ENCODE results near the gene TCP11L2. TPM values are rescaled to one million over a fixed set of nuclear protein-coding genes. Genes with fewer than 3 reads are reported as not detected.
A peak's percentile ranks its signal among the peaks of the same experiment; 100 is the strongest.

Gene TCP11L2
- polyA plus RNA-seq, 1 donor from 2014 or later, result 16.6 TPM

GRCh38 chr12:106387848-106388377 lies 85.4 kb downstream of the TCP11L2 start:
- Histone ChIP-seq H3K27me3 (ENCODE audit: insufficient read depth, low read depth, low read length) (no peaks in the 10 kb centered on the region), H3F3A (ENCODE audit: insufficient read depth, low read length, poor library complexity, severe bottlenecking) (no peaks in the 10 kb centered on the region), H3K9me3 (ENCODE audit: low read length) (peaks cover 3% of the 10 kb centered on the region), H3K36me3 (ENCODE audit: insufficient read depth, low read length) (peaks cover 2% of the 10 kb centered on the region), H3K9ac (ENCODE audit: low read length) (no peak overlapping the region), H3K4me3 (ENCODE audit: low read length) (no peak overlapping the region), H3K27ac (ENCODE audit: low read length) (no peak overlapping the region), H3K4me2 (ENCODE audit: low read length) (no peak overlapping the region), H3K9me2 (ENCODE audit: insufficient read depth, low read length) (no peaks in the 10 kb centered on the region), H2AFZ (ENCODE audit: low read depth, low read length) (no peak overlapping the region), H3K79me2 (replicated peaks; ENCODE audit: insufficient read depth, low read length) (no peaks in the 10 kb centered on the region), H4K20me1 (ENCODE audit: insufficient read depth) (no peaks in the 10 kb centered on the region)
- peak; percentile 71 for TF ChIP-seq EP300 (conservative IDR thresholded peaks at IDR 0.05; ENCODE audit: poor library complexity, severe bottlenecking)
- peak; percentile 96 for TF ChIP-seq POLR2AphosphoS5 (IDR thresholded peaks at IDR 0.05)
- TF ChIP-seq SMC3 (conservative IDR thresholded peaks at IDR 0.05; ENCODE audit: poor library complexity), result peak; percentile 11
- TF ChIP-seq REST (IDR thresholded peaks at IDR 0.05; ENCODE audit: borderline replicate concordance), result peak; percentile 90
- TF ChIP-seq EZH2 (IDR thresholded peaks at IDR 0.05; ENCODE audit: borderline replicate concordance, insufficient read depth, low read length, poor library complexity, severe bottlenecking), result no peak

GRCh38 chr12:106389151-106389550 lies 86.6 kb downstream of the TCP11L2 start:
- no peak for TF ChIP-seq EP300 (conservative IDR thresholded peaks at IDR 0.05; ENCODE audit: poor library complexity, severe bottlenecking)
- TF ChIP-seq RAD21 (conservative IDR thresholded peaks at IDR 0.05), result no peak
- no peak for TF ChIP-seq REST (IDR thresholded peaks at IDR 0.05; ENCODE audit: borderline replicate concordance)
- no peak for TF ChIP-seq POLR2AphosphoS5 (IDR thresholded peaks at IDR 0.05)
- no peak for TF ChIP-seq TAF1 (IDR thresholded peaks at IDR 0.05; ENCODE audit: low read depth)
- TF ChIP-seq SMC3 (conservative IDR thresholded peaks at IDR 0.05; ENCODE audit: poor library complexity), result no peak
- TF ChIP-seq CTCF (IDR thresholded peaks at IDR 0.05; ENCODE audit: poor library complexity, severe bottlenecking), result no peak
- no peak for TF ChIP-seq EZH2 (IDR thresholded peaks at IDR 0.05; ENCODE audit: borderline replicate concordance, insufficient read depth, low read length, poor library complexity, severe bottlenecking)
- no peak for TF ChIP-seq MXI1 (conservative IDR thresholded peaks at IDR 0.05; ENCODE audit: poor library complexity, severe bottlenecking)
- Histone ChIP-seq H3K27ac (ENCODE audit: low read length) (no peak overlapping the region), H3K36me3 (ENCODE audit: insufficient read depth, low read length) (peaks cover 4% of the 10 kb centered on the region), H3F3A (ENCODE audit: insufficient read depth, low read length, poor library complexity, severe bottlenecking) (no peaks in the 10 kb centered on the region), H3K4me3 (ENCODE audit: low read length) (no peak overlapping the region), H3K79me2 (replicated peaks; ENCODE audit: insufficient read depth, low read length) (no peaks in the 10 kb centered on the region), H3K9me2 (ENCODE audit: insufficient read depth, low read length) (no peaks in the 10 kb centered on the region), H4K20me1 (ENCODE audit: insufficient read depth) (no peaks in the 10 kb centered on the region), H3K9me3 (ENCODE audit: low read length) (no peaks in the 10 kb centered on the region), H3K9ac (ENCODE audit: low read length) (no peak overlapping the region), H3K27me3 (ENCODE audit: insufficient read depth, low read depth, low read length) (no peaks in the 10 kb centered on the region), H2AFZ (ENCODE audit: low read depth, low read length) (no peak overlapping the region), H3K4me2 (ENCODE audit: low read length) (no peak overlapping the region)

All from neural cell (in vitro differentiated cells).